PFSK-1 (cell line): Measurements from ENCODE around the gene CRADD.

ENCODE experiments used
- FOXP2 ChIP-seq: optimal IDR thresholded peaks from 2 replicates; pipeline ENCODE3; 2011; ENCODE audit warnings: borderline replicate concordance, control low read depth, inconsistent platforms; ENCODE audit not compliant: insufficient read depth; ENCODE audit errors: extremely low read length, extremely low read depth
- POLR2AphosphoS5 ChIP-seq: IDR thresholded peaks from 2 replicates; pipeline ENCODE4 v1.6.1; 2012; ENCODE audit warnings: low read depth, mild to moderate bottlenecking, control low read depth, low read length, moderate library complexity
- REST ChIP-seq, 2 experiments: IDR thresholded peaks; 2 replicates each; pipeline versions ENCODE4 v1.6.1 to v1.8.0; 2011 to 2012; ENCODE audit warnings: low read depth in 2 of 2, low read length in 2 of 2, control low read depth in 1 of 2, inconsistent platforms in 1 of 2, mild to moderate bottlenecking in 1 of 2, moderate library complexity in 1 of 2; ENCODE audit not compliant: insufficient read depth in 1 of 2
- SIN3A ChIP-seq: IDR thresholded peaks from 2 replicates; pipeline ENCODE4 v1.6.1; 2012; ENCODE audit warnings: mild to moderate bottlenecking, low read length, moderate library complexity, borderline replicate concordance; ENCODE audit not compliant: insufficient read depth
- TAF1 ChIP-seq: IDR thresholded peaks from 2 replicates; pipeline ENCODE4 v1.6.1; 2012; ENCODE audit warnings: low read length, control low read depth, borderline replicate concordance; ENCODE audit not compliant: insufficient read depth

The CRADD gene

GRCh38 chr12:93795352-93795751 is 118.2 kb downstream of the CRADD start:
- no peak for TF ChIP-seq SIN3A
- no peak for TF ChIP-seq FOXP2
- no peak for TF ChIP-seq TAF1
- no peak for TF ChIP-seq REST (IDR thresholded peaks at IDR 0.05; ENCODE audit: insufficient read depth in 1 of 2, low read depth in 2 of 2, low read length in 2 of 2)
- TF ChIP-seq POLR2AphosphoS5 = no peak

GRCh38 chr12:93796729-93797128 is 119.6 kb downstream of the CRADD start:
- TF ChIP-seq REST (IDR thresholded peaks at IDR 0.05; ENCODE audit: insufficient read depth in 1 of 2, low read depth in 2 of 2, low read length in 2 of 2) (no peak), TAF1 (no peak), POLR2AphosphoS5 (no peak), SIN3A (no peak), FOXP2 (no peak)

- TF ChIP-seq FOXP2 (no peak), REST (IDR thresholded peaks at IDR 0.05; ENCODE audit: insufficient read depth in 1 of 2, low read depth in 2 of 2, low read length in 2 of 2) (no peak), TAF1 (no peak)
Measured at GRCh38 chr12:93798279-93799151, 121.3 kb downstream of the CRADD start.

GRCh38 chr12:93802293-93802692 is 125.1 kb downstream of the CRADD start:
- TF ChIP-seq TAF1 (no peak), SIN3A (no peak), FOXP2 (no peak), REST (IDR thresholded peaks at IDR 0.05; ENCODE audit: insufficient read depth in 1 of 2, low read depth in 2 of 2, low read length in 2 of 2) (no peak), POLR2AphosphoS5 (no peak)

- no peak for TF ChIP-seq POLR2AphosphoS5
- no peak for TF ChIP-seq TAF1
Measured at GRCh38 chr12:93802698-93803423, 125.7 kb downstream of the CRADD start.
